Measurements from ENCODE around the gene IL1R2. TPM values are rescaled to one million over a fixed set of nuclear protein-coding genes. Genes with fewer than 3 reads are reported as not detected.

The IL1R2 gene
- total RNA-seq, 1 experiment from 2014 or later, result not detected

GRCh38 chr2:101969723-101970122 lies 22.0 kb upstream of the IL1R2 start:
- no peak for DNase-seq (ENCODE audit: low spot score)
- H3K4me1 ChIP-seq (ENCODE audit: insufficient read depth, low read length, poor library complexity, severe bottlenecking), result no peaks in the 10 kb centered on the region
- POLR2A ChIA-PET (ENCODE audit: low non-redundant PET), result no interaction called here
- H3K27ac ChIP-seq (ENCODE audit: low read depth, low read length, poor library complexity, severe bottlenecking), result no peak overlapping the region
- CTCF ChIA-PET, result no interaction called here
- H3K27me3 ChIP-seq (replicated peaks; ENCODE audit: insufficient read depth, low read depth, low read length, poor library complexity), result no peaks in the 10 kb centered on the region
- no peaks in the 10 kb centered on the region for H3K36me3 ChIP-seq (ENCODE audit: insufficient read depth, low read length, poor library complexity, severe bottlenecking)
- no peaks in the 10 kb centered on the region for H3K9me3 ChIP-seq (ENCODE audit: low read depth, low read length, poor library complexity, severe bottlenecking)
- no TSS peak for BruUV-seq (replicated peaks)
- TF ChIP-seq, protein P1, sequence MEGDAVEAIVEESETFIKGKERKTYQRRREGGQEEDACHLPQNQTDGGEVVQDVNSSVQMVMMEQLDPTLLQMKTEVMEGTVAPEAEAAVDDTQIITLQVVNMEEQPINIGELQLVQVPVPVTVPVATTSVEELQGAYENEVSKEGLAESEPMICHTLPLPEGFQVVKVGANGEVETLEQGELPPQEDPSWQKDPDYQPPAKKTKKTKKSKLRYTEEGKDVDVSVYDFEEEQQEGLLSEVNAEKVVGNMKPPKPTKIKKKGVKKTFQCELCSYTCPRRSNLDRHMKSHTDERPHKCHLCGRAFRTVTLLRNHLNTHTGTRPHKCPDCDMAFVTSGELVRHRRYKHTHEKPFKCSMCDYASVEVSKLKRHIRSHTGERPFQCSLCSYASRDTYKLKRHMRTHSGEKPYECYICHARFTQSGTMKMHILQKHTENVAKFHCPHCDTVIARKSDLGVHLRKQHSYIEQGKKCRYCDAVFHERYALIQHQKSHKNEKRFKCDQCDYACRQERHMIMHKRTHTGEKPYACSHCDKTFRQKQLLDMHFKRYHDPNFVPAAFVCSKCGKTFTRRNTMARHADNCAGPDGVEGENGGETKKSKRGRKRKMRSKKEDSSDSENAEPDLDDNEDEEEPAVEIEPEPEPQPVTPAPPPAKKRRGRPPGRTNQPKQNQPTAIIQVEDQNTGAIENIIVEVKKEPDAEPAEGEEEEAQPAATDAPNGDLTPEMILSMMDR (conservative IDR thresholded peaks at IDR 0.05; ENCODE audit: low read depth, low read length), result no peak
- no peak for TF ChIP-seq EZH2 (IDR thresholded peaks at IDR 0.05; ENCODE audit: borderline replicate concordance, low read depth, low read length, poor library complexity, severe bottlenecking)
- intact Hi-C loops (cut with micrococcal nuclease; ENCODE audit: unreplicated experiment), result no loop called here
- no peak overlapping the region for H3K4me3 ChIP-seq (ENCODE audit: low read depth, low read length, poor library complexity, severe bottlenecking)

- CTCF ChIA-PET, result no interaction called here
- POLR2A ChIA-PET (ENCODE audit: low non-redundant PET), result no interaction called here
Observed at GRCh38 chr2:101970901-101971300, 20.9 kb upstream of the IL1R2 start.

GRCh38 chr2:101971836-101972235 lies 19.9 kb upstream of the IL1R2 start:
- Histone ChIP-seq H3K4me1 (ENCODE audit: insufficient read depth, low read length, poor library complexity, severe bottlenecking) (no peaks in the 10 kb centered on the region), H3K36me3 (ENCODE audit: insufficient read depth, low read length, poor library complexity, severe bottlenecking) (no peaks in the 10 kb centered on the region), H3K27ac (ENCODE audit: low read depth, low read length, poor library complexity, severe bottlenecking) (no peak overlapping the region), H3K9me3 (ENCODE audit: low read depth, low read length, poor library complexity, severe bottlenecking) (no peaks in the 10 kb centered on the region), H3K4me3 (ENCODE audit: low read depth, low read length, poor library complexity, severe bottlenecking) (no peak overlapping the region), H3K27me3 (replicated peaks; ENCODE audit: insufficient read depth, low read depth, low read length, poor library complexity) (no peaks in the 10 kb centered on the region)
- intact Hi-C loops (cut with micrococcal nuclease; ENCODE audit: unreplicated experiment), result no loop called here
- no peak for DNase-seq (ENCODE audit: low spot score)
- BruUV-seq (replicated peaks), result no TSS peak
- ChIA-PET CTCF (no interaction called here), POLR2A (ENCODE audit: low non-redundant PET) (no interaction called here)
- TF ChIP-seq, protein P1 (conservative IDR thresholded peaks at IDR 0.05; ENCODE audit: low read depth, low read length), result no peak
- no peak for TF ChIP-seq EZH2 (IDR thresholded peaks at IDR 0.05; ENCODE audit: borderline replicate concordance, low read depth, low read length, poor library complexity, severe bottlenecking)

More at GRCh38 chr2:101970901-101971300, 20.9 kb upstream of the IL1R2 start:
- Histone ChIP-seq H3K9me3 (ENCODE audit: low read depth, low read length, poor library complexity, severe bottlenecking) (no peaks in the 10 kb centered on the region), H3K27ac (ENCODE audit: low read depth, low read length, poor library complexity, severe bottlenecking) (no peak overlapping the region), H3K27me3 (replicated peaks; ENCODE audit: insufficient read depth, low read depth, low read length, poor library complexity) (no peaks in the 10 kb centered on the region), H3K4me1 (ENCODE audit: insufficient read depth, low read length, poor library complexity, severe bottlenecking) (no peaks in the 10 kb centered on the region), H3K36me3 (ENCODE audit: insufficient read depth, low read length, poor library complexity, severe bottlenecking) (no peaks in the 10 kb centered on the region), H3K4me3 (ENCODE audit: low read depth, low read length, poor library complexity, severe bottlenecking) (no peak overlapping the region)
- DNase-seq (ENCODE audit: low spot score), result no peak
- intact Hi-C loops (cut with micrococcal nuclease; ENCODE audit: unreplicated experiment), result no loop called here
- TF ChIP-seq EZH2 (IDR thresholded peaks at IDR 0.05; ENCODE audit: borderline replicate concordance, low read depth, low read length, poor library complexity, severe bottlenecking), result no peak
- TF ChIP-seq, protein P1 (conservative IDR thresholded peaks at IDR 0.05; ENCODE audit: low read depth, low read length), result no peak
- no TSS peak for BruUV-seq (replicated peaks)

Measured in A673 (cell line).